WTC11 (cell line): ENCODE results near the gene BRME1.

Source experiments
- JUN ChIP-seq: sonication (generic); formaldehyde crosslinking; IDR thresholded peaks from 2 replicates; pipeline ENCODE4 v1.8.0; 2023; ENCODE audit warnings: mild to moderate bottlenecking, missing genetic modification reagents
- ZBTB21 ChIP-seq: sonication (generic); formaldehyde crosslinking; IDR thresholded peaks from 2 replicates; pipeline ENCODE4 v1.8.1; 2023; ENCODE audit warnings: mild to moderate bottlenecking, missing genetic modification reagents, borderline replicate concordance
- TF ChIP-seq, protein P1 (sequence below): sonication (generic); formaldehyde crosslinking; IDR thresholded peaks from 2 replicates; pipeline ENCODE4 v1.8.0; 2022; ENCODE audit warnings: mild to moderate bottlenecking, missing genetic modification reagents
- TF ChIP-seq, protein P2 (sequence below): fragments of 200-600 bp; IDR thresholded peaks from 2 replicates; pipeline ENCODE4 v1.8.0; 2022; ENCODE audit warnings: antibody characterized with exemption
- TF ChIP-seq, protein P3 (sequence below): sonication (generic); formaldehyde crosslinking; IDR thresholded peaks from 2 replicates; pipeline ENCODE4 v1.8.1; 2023; ENCODE audit warnings: mild to moderate bottlenecking, moderate library complexity, missing genetic modification reagents

DNA sequence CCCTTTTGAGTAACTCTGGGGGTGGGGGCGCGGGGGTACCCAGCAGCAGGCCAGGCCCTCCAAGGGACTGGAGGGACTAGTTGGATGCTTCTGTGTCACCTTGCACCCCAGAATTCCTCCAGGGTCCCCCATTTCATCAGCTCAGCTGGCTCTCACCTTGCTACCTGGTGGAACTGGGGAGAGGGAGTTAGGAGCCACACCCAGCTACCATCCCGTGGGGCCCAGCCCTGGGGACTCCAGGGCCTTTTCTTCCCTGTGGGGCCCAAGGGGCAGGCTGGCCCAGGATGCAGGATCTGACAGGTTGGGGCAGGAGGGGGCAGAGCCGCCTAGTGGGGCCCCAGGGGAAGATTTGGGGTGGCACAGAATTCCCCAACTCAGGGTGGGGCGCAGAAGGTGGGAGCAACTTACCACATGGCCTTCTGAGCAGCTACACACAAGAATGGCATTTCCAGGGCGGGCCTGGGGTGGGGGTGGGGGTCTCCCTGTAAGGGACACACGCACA lies 61.7 kb downstream of the BRME1 start:
- TF ChIP-seq, protein P1, sequence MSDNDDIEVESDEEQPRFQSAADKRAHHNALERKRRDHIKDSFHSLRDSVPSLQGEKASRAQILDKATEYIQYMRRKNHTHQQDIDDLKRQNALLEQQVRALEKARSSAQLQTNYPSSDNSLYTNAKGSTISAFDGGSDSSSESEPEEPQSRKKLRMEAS (CRISPR knock-in tag), result no peak
- TF ChIP-seq, protein P2, sequence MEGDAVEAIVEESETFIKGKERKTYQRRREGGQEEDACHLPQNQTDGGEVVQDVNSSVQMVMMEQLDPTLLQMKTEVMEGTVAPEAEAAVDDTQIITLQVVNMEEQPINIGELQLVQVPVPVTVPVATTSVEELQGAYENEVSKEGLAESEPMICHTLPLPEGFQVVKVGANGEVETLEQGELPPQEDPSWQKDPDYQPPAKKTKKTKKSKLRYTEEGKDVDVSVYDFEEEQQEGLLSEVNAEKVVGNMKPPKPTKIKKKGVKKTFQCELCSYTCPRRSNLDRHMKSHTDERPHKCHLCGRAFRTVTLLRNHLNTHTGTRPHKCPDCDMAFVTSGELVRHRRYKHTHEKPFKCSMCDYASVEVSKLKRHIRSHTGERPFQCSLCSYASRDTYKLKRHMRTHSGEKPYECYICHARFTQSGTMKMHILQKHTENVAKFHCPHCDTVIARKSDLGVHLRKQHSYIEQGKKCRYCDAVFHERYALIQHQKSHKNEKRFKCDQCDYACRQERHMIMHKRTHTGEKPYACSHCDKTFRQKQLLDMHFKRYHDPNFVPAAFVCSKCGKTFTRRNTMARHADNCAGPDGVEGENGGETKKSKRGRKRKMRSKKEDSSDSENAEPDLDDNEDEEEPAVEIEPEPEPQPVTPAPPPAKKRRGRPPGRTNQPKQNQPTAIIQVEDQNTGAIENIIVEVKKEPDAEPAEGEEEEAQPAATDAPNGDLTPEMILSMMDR, result no peak
- TF ChIP-seq, protein P3, sequence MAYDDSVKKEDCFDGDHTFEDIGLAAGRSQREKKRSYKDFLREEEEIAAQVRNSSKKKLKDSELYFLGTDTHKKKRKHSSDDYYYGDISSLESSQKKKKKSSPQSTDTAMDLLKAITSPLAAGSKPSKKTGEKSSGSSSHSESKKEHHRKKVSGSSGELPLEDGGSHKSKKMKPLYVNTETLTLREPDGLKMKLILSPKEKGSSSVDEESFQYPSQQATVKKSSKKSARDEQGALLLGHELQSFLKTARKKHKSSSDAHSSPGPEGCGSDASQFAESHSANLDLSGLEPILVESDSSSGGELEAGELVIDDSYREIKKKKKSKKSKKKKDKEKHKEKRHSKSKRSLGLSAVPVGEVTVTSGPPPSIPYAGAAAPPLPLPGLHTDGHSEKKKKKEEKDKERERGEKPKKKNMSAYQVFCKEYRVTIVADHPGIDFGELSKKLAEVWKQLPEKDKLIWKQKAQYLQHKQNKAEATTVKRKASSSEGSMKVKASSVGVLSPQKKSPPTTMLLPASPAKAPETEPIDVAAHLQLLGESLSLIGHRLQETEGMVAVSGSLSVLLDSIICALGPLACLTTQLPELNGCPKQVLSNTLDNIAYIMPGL, result no peak
- TF ChIP-seq JUN (CRISPR knock-in tag), result no peak
- TF ChIP-seq ZBTB21 (CRISPR knock-in tag), result no peak
